Measurements from ENCODE around the gene KRT6B.
"Not testable (repeated sequence)": the region's sequence is repeated elsewhere in the genome, so short reads cannot be mapped to it uniquely, and the experiment has no call there.

The KRT6B gene

GRCh38 chr12:52452101-52452500, at the start of gene KRT6B:
Gene KRT6B, minus strand, starts transcription at chr12:52452146. Its CDS starts 68 bp downstream, at chr12:52452078.
- no peak within 1 kb of the TSS for H3K27ac ChIP-seq
- H3K27me3 ChIP-seq: no peaks in the 10 kb centered on the region
- no peaks in the 10 kb centered on the region for H3K36me3 ChIP-seq
- H3K4me3 ChIP-seq: no peak within 1 kb of the TSS
- no peak within 1 kb of the TSS for H3K9ac ChIP-seq
- no peaks in the 10 kb centered on the region for H3K4me1 ChIP-seq
- no peak for TF ChIP-seq Cebpa-rat (IDR thresholded peaks at IDR 0.05)
- no peaks in the 10 kb centered on the region for H3K9me3 ChIP-seq
- no peak within 1 kb of the TSS for H3K4me2 ChIP-seq
- no peaks in the 10 kb centered on the region for H4K20me1 ChIP-seq

- Histone ChIP-seq H3K4me2 (no peak overlapping the region), H3K27me3 (no peaks in the 10 kb centered on the region), H4K20me1 (no peaks in the 10 kb centered on the region), H3K4me1 (peaks cover 9% of the 10 kb centered on the region), H3K4me3 (no peak overlapping the region), H3K9ac (no peak overlapping the region), H3K9me3 (no peaks in the 10 kb centered on the region), H3K36me3 (no peaks in the 10 kb centered on the region), H3K27ac (no peak overlapping the region)
- TF ChIP-seq Cebpa-rat (IDR thresholded peaks at IDR 0.05): no peak
Observed at GRCh38 chr12:52501490-52501889, 49.5 kb upstream of the KRT6B start.

- not testable (repeated sequence) for H3K9ac ChIP-seq, H3K27me3 ChIP-seq, H3K36me3 ChIP-seq, H3K4me3 ChIP-seq, H3K27ac ChIP-seq, H4K20me1 ChIP-seq, H3K9me3 ChIP-seq, H3K4me2 ChIP-seq
- H3K4me1 ChIP-seq: peaks cover 18% of the 10 kb centered on the region
Observed at GRCh38 chr12:52500574-52500973, 48.6 kb upstream of the KRT6B start.

- Histone ChIP-seq H3K4me2 (no peak overlapping the region), H3K9me3 (no peaks in the 10 kb centered on the region), H3K9ac (no peak overlapping the region)
Observed at GRCh38 chr12:52499806-52500560, 48.0 kb upstream of the KRT6B start.

GRCh38 chr12:52498946-52499345, 47.0 kb upstream of the KRT6B start:
- H3K4me1 ChIP-seq: peaks cover 24% of the 10 kb centered on the region
- H3K4me3 ChIP-seq: no peak overlapping the region
- no peak overlapping the region for H3K4me2 ChIP-seq
- no peak overlapping the region for H3K27ac ChIP-seq
- no peaks in the 10 kb centered on the region for H4K20me1 ChIP-seq
- no peaks in the 10 kb centered on the region for H3K36me3 ChIP-seq
- no peak for TF ChIP-seq Cebpa-rat (IDR thresholded peaks at IDR 0.05)
- H3K9ac ChIP-seq: no peak overlapping the region
- no peaks in the 10 kb centered on the region for H3K27me3 ChIP-seq
- no peaks in the 10 kb centered on the region for H3K9me3 ChIP-seq

More at GRCh38 chr12:52499806-52500560, 48.0 kb upstream of the KRT6B start:
- H3K36me3 ChIP-seq: no peaks in the 10 kb centered on the region
- TF ChIP-seq Cebpa-rat (IDR thresholded peaks at IDR 0.05): no peak
- H4K20me1 ChIP-seq: no peaks in the 10 kb centered on the region
- H3K4me3 ChIP-seq: no peak overlapping the region
- no peaks in the 10 kb centered on the region for H3K27me3 ChIP-seq
- no peak overlapping the region for H3K27ac ChIP-seq
- peaks cover 24% of the 10 kb centered on the region for H3K4me1 ChIP-seq

GRCh38 chr12:52497975-52498374, 46.0 kb upstream of the KRT6B start:
- Histone ChIP-seq H3K4me3 (no peak overlapping the region), H3K4me2 (no peak overlapping the region), H3K9me3 (no peaks in the 10 kb centered on the region), H3K27me3 (no peaks in the 10 kb centered on the region), H3K36me3 (no peaks in the 10 kb centered on the region), H3K9ac (no peak overlapping the region), H3K4me1 (peaks cover 24% of the 10 kb centered on the region), H3K27ac (no peak overlapping the region), H4K20me1 (no peaks in the 10 kb centered on the region)
- TF ChIP-seq Cebpa-rat (IDR thresholded peaks at IDR 0.05): no peak

GRCh38 chr12:52496590-52497071, 44.7 kb upstream of the KRT6B start:
- H3K27ac ChIP-seq: no peak overlapping the region
- peak overlapping the region; percentile 41 for H3K4me2 ChIP-seq
- TF ChIP-seq Cebpa-rat (IDR thresholded peaks at IDR 0.05): no peak
- no peak overlapping the region for H3K9ac ChIP-seq
- no peaks in the 10 kb centered on the region for H3K36me3 ChIP-seq
- no peaks in the 10 kb centered on the region for H3K9me3 ChIP-seq
- H4K20me1 ChIP-seq: no peaks in the 10 kb centered on the region
- peaks cover 24% of the 10 kb centered on the region for H3K4me1 ChIP-seq
- no peaks in the 10 kb centered on the region for H3K27me3 ChIP-seq
- H3K4me3 ChIP-seq: no peak overlapping the region

GRCh38 chr12:52496054-52496453, 44.1 kb upstream of the KRT6B start:
- Histone ChIP-seq H3K4me2 (peak overlapping the region; percentile 41), H3K36me3 (no peaks in the 10 kb centered on the region), H4K20me1 (no peaks in the 10 kb centered on the region), H3K4me1 (peaks cover 24% of the 10 kb centered on the region), H3K27me3 (no peaks in the 10 kb centered on the region), H3K27ac (no peak overlapping the region), H3K9me3 (no peaks in the 10 kb centered on the region), H3K4me3 (no peak overlapping the region), H3K9ac (no peak overlapping the region)
- TF ChIP-seq Cebpa-rat (IDR thresholded peaks at IDR 0.05): no peak

- Histone ChIP-seq H3K4me2 (peak overlapping the region; percentile 41), H4K20me1 (no peaks in the 10 kb centered on the region), H3K9me3 (no peaks in the 10 kb centered on the region), H3K4me1 (peaks cover 24% of the 10 kb centered on the region), H3K27me3 (no peaks in the 10 kb centered on the region), H3K36me3 (no peaks in the 10 kb centered on the region), H3K9ac (no peak overlapping the region), H3K4me3 (no peak overlapping the region), H3K27ac (no peak overlapping the region)
- no peak for TF ChIP-seq Cebpa-rat (IDR thresholded peaks at IDR 0.05)
Observed at GRCh38 chr12:52495389-52495788, 43.4 kb upstream of the KRT6B start.

- H4K20me1 ChIP-seq: no peaks in the 10 kb centered on the region
- H3K4me3 ChIP-seq: no peak overlapping the region
- H3K36me3 ChIP-seq: no peaks in the 10 kb centered on the region
- H3K27me3 ChIP-seq: no peaks in the 10 kb centered on the region
- no peaks in the 10 kb centered on the region for H3K9me3 ChIP-seq
- H3K4me1 ChIP-seq: peaks cover 24% of the 10 kb centered on the region
- no peak overlapping the region for H3K27ac ChIP-seq
- H3K4me2 ChIP-seq: no peak overlapping the region
- no peak overlapping the region for H3K9ac ChIP-seq
- TF ChIP-seq Cebpa-rat (IDR thresholded peaks at IDR 0.05): no peak
Observed at GRCh38 chr12:52494518-52494917, 42.6 kb upstream of the KRT6B start.
